Stimulated activated memory B cell treated with anti-CD40 and anti-IgM and Interleukin-4, amounts not matched to agents 10 μg/mL and 1 μg/mL and 100 μg/mL, for 72 hours (primary cell): ENCODE measurements around the gene BICD1.
A peak's percentile ranks its signal among the peaks of the same experiment; 100 is the strongest.
"Not testable (repeated sequence)": the region's sequence is repeated elsewhere in the genome, so short reads cannot be mapped to it uniquely, and the experiment has no call there.

Experiments
- ATAC-seq: fragments of 150-1000 bp; cut with Tn5 transposase; 2 replicates; pipeline ENCODE4 v1.10.0; 2021
- H3K27ac Mint-ChIP-seq: one replicate; pipeline ENCODE4 v1.8.0; 2022; ENCODE audit warnings: mild to moderate bottlenecking, mixed read lengths
- H3K27me3 Mint-ChIP-seq: one replicate; pipeline ENCODE4 v1.8.0; 2022; ENCODE audit warnings: mixed read lengths
- H3K36me3 Mint-ChIP-seq: one replicate; pipeline ENCODE4 v1.8.0; 2022; ENCODE audit warnings: mixed read lengths
- H3K4me1 Mint-ChIP-seq: one replicate; pipeline ENCODE4 v1.8.0; 2022; ENCODE audit warnings: mixed read lengths
- H3K4me3 Mint-ChIP-seq: one replicate; pipeline ENCODE4 v1.8.0; 2022; ENCODE audit warnings: mild to moderate bottlenecking, moderate library complexity, mixed read lengths
- H3K9me3 Mint-ChIP-seq: one replicate; pipeline ENCODE4 v1.8.0; 2022; ENCODE audit warnings: mixed read lengths

The BICD1 gene

GRCh38 chr12:32179011-32179395, 72.4 kb downstream of the BICD1 start:
- Mint-ChIP-seq H3K4me3 (no peak overlapping the region), H3K36me3 (peaks cover 12% of the 10 kb centered on the region), H3K9me3 (no peaks in the 10 kb centered on the region), H3K27ac (no peak overlapping the region), H3K4me1 (no peaks in the 10 kb centered on the region), H3K27me3 (no peaks in the 10 kb centered on the region)
- ATAC-seq: no peak

DNA sequence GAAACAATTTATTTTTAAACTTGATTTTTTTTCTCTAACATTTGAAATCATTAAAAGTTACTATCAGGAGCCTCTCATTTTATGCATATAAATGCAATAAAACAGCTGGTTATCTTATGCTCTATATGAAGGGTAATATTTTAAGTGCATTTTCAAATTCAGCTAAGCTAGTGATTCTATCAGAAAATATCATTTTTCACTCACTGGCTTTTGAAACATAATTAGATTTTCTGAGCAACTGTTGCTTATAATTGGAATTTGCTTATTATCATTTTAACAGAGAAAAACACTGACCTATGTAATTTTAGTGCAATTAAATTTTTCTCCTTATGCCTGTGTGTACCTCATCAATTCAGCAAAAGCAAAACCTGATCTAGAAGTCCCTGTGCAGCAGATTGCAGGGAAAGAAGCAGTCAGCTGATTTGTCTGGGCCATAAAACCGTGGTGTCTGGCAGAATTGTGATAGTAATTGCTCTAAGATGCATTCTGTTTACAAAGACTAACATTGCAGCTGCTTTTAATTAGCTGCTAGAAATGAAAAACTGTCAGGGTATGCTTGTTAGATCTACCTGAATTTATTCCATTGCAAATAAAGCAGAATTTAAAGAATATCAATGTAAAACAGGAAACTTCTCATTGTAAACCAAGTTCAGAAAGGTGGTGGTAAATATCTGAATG, 75.0 kb downstream of the BICD1 start:
- H3K4me1 Mint-ChIP-seq: no peaks in the 10 kb centered on the region
- H3K9me3 Mint-ChIP-seq: no peaks in the 10 kb centered on the region
- no peak overlapping the region for H3K4me3 Mint-ChIP-seq
- H3K36me3 Mint-ChIP-seq: peaks cover 12% of the 10 kb centered on the region
- no peak overlapping the region for H3K27ac Mint-ChIP-seq
- H3K27me3 Mint-ChIP-seq: no peaks in the 10 kb centered on the region
- no peak for ATAC-seq

- Mint-ChIP-seq H3K9me3 (no peaks in the 10 kb centered on the region), H3K27ac (no peak overlapping the region), H3K36me3 (peaks cover 10% of the 10 kb centered on the region), H3K4me1 (no peaks in the 10 kb centered on the region), H3K4me3 (no peak overlapping the region), H3K27me3 (no peaks in the 10 kb centered on the region)
- ATAC-seq: no peak
These were observed 77.0 kb downstream of the BICD1 start for GRCh38 chr12:32183650-32184049.

DNA sequence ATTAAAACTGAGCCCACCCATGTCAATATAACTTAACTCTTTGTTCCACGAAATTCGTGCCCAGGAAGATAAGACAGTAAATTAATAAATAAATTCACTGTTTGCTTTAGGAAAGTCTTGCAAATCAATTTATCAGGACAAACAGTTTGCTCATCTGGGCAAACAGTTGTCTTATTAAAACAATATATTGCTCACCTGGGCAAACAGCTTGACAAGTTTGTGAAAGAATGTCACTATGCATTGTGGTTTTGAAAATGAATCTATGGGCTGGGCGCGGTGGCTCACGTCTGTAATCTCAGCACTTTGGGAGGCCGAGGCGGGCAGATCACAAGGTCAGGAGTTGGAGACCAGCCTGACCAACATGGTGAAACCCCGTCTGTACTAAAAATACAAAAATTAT, 80.5 kb downstream of the BICD1 start:
- H3K9me3 Mint-ChIP-seq, H3K27me3 Mint-ChIP-seq, H3K4me3 Mint-ChIP-seq, H3K4me1 Mint-ChIP-seq, H3K27ac Mint-ChIP-seq, ATAC-seq: not testable (repeated sequence)
- H3K36me3 Mint-ChIP-seq: peaks cover 30% of the 10 kb centered on the region

DNA sequence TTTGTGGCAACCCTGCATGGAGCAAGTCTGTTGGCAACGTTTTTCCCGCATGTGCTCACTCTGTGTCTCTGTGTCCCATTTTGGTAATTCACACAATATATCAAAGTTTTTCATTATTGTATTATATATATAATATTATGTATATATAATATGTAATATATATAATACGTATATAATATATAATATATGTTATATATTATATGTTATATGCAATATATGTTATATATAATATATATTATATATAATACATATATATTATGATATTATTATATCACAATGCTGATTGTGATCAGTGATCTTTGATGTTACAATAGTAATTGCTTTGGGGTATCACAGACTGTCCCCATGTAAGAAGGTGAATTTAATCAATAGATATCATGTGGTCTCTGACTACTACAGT, 84.8 kb downstream of the BICD1 start:
- Mint-ChIP-seq H3K27me3 (no peaks in the 10 kb centered on the region), H3K27ac (no peak overlapping the region), H3K4me3 (no peak overlapping the region), H3K9me3 (peaks cover 4% of the 10 kb centered on the region), H3K36me3 (peaks cover 50% of the 10 kb centered on the region), H3K4me1 (no peaks in the 10 kb centered on the region)
- ATAC-seq: no peak

DNA sequence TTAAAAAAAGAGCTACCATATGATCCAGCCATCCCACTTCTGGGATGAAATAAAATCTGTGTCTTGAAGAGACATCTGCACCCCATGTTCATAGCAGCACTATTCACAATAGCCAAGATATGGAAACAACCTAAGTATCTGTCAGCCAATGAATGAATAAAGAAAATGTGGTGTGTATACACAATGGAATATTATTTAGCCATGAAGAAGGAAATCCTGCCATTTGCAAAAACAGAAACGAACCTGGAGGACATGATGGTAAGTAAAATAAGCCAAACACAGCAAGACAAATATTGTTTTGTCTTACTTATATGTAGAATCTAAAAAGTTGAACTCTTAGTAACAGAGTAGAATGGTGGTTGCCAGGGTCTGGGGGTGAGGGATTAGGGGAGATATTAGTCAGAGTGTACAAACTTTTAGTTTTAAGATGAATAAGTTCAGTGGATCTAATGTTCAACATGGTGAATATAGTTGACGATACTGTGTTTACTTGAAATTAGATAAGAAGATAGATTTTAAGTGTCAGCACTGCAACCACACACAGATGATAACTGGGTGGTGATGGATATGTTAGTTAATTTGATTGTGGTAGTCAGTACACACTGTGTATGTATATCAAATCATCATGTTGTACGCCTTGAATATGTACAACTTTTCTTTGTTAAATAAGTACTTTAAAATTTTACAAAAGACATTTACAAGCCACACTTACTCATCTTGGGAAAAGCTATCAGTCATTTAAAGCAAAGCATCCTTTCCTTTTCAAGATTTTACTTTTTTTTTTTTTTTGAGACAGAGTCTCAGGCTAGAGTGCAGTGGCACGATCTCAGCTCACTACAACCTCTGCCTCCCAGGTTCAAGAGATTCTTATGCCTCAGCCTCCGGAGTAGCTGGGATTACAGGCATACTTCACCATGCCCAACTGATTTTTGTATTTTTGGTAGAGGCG, 89.9 kb downstream of the BICD1 start:
- Mint-ChIP-seq H3K27me3 (no peaks in the 10 kb centered on the region), H3K9me3 (peaks cover 4% of the 10 kb centered on the region), H3K4me1 (peaks cover 13% of the 10 kb centered on the region), H3K36me3 (peaks cover 40% of the 10 kb centered on the region), H3K4me3 (no peak overlapping the region), H3K27ac (no peak overlapping the region)
- ATAC-seq: no peak

DNA sequence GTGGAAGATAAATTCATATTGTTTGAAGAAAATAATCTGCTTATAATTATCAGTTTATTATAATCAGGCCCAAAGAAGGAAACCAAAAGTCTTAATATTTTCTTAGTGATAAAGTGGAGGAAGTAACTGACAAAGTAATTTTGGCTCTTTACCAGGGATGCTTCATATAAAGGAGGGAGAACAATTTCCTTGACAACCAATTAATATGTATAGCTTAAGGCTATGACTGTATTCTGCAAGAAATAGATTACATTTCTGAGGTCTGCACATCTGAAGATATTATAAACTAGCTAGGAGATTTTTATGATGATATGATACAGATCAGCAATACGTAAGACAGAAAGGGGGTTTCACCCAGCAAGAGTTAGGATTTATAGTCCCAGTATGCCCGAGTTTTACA, 90.8 kb downstream of the BICD1 start:
- H3K27me3 Mint-ChIP-seq: no peaks in the 10 kb centered on the region
- no peak for ATAC-seq

DNA sequence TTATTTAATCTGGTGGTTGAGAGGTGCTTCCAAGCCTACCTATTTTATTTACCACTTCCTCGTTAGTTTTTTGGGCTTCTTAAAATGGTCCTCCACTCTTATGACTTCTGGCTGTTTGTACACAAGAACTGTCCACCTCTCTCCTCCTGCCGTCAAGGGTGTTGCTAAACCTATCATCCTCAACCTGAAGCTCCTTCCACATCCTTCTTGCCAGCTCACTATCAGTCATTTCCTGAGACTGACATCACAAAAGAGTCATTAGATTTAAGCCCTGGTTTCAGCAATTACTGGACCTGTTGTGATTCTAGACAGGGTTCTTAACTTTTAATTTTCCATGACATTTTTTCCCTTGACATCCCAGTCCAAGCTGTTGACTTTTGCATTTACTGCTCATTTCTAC, 91.9 kb downstream of the BICD1 start:
- Mint-ChIP-seq H3K4me1 (peaks cover 16% of the 10 kb centered on the region), H3K27ac (peak overlapping the region; percentile 31), H3K27me3 (no peaks in the 10 kb centered on the region), H3K4me3 (no peak overlapping the region), H3K9me3 (no peaks in the 10 kb centered on the region), H3K36me3 (peaks cover 46% of the 10 kb centered on the region)
- ATAC-seq: no peak

More for the DNA sequence above, 90.8 kb downstream of the BICD1 start:
- H3K36me3 Mint-ChIP-seq: peaks cover 45% of the 10 kb centered on the region
- peaks cover 13% of the 10 kb centered on the region for H3K4me1 Mint-ChIP-seq
- H3K4me3 Mint-ChIP-seq: no peak overlapping the region
- no peak overlapping the region for H3K27ac Mint-ChIP-seq
- H3K9me3 Mint-ChIP-seq: peaks cover 3% of the 10 kb centered on the region

DNA sequence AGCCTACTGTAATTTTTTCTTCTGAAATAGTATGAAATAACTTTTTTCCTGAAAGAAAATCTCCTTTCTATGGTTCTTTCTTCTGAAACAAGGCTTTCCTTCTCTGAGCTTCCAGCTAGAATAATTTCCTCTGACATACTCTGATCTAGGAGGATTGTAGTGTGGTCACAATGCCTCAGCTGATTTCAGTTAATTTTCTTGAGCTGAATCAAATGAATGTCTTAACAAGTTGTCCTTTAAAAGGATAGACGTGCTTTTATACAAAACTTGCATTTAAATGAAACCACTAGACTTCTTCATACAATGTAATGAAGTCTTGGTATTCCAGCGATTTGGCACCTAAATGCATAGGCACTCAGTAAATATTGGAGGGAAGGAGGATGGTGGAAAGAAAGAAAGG, 94.4 kb downstream of the BICD1 start:
- no peak overlapping the region for H3K4me3 Mint-ChIP-seq
- H3K4me1 Mint-ChIP-seq: peaks cover 21% of the 10 kb centered on the region
- H3K27me3 Mint-ChIP-seq: no peaks in the 10 kb centered on the region
- no peak for ATAC-seq
- H3K27ac Mint-ChIP-seq: no peak overlapping the region
- peaks cover 37% of the 10 kb centered on the region for H3K36me3 Mint-ChIP-seq
- H3K9me3 Mint-ChIP-seq: peaks cover 2% of the 10 kb centered on the region

GRCh38 chr12:32201976-32202375, 95.3 kb downstream of the BICD1 start:
- H3K36me3 Mint-ChIP-seq: peaks cover 37% of the 10 kb centered on the region
- no peaks in the 10 kb centered on the region for H3K27me3 Mint-ChIP-seq
- no peak overlapping the region for H3K4me3 Mint-ChIP-seq
- no peak overlapping the region for H3K27ac Mint-ChIP-seq
- H3K9me3 Mint-ChIP-seq: peaks cover 2% of the 10 kb centered on the region
- ATAC-seq: no peak
- H3K4me1 Mint-ChIP-seq: peaks cover 21% of the 10 kb centered on the region

GRCh38 chr12:32205731-32206130, 99.1 kb downstream of the BICD1 start:
- peaks cover 8% of the 10 kb centered on the region for H3K4me1 Mint-ChIP-seq
- no peak for ATAC-seq
- H3K4me3 Mint-ChIP-seq: no peak overlapping the region

DNA sequence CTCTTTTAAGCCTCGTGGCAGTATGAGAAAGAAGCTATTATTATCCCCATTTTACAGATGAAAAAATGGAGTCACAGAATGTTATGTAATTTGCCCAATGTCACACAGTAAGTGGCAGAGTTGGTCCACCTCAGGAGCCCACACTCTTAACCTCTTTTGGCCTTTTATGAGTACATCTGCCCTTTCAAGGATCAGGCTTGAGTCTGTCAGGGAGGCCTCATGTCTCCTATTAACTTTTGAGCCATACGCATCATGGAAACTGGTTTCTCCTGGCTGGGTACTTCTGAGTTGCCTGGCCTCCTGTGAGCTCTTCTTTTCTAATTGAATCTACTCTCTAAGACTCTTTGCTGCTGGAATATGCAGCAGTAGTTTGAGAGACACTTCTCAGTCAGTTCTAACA, 101.7 kb downstream of the BICD1 start:
- peak overlapping the region; percentile 48 for H3K27ac Mint-ChIP-seq
- H3K4me1 Mint-ChIP-seq: peaks cover 18% of the 10 kb centered on the region
- no peaks in the 10 kb centered on the region for H3K27me3 Mint-ChIP-seq
- peaks cover 2% of the 10 kb centered on the region for H3K9me3 Mint-ChIP-seq
- H3K36me3 Mint-ChIP-seq: peaks cover 13% of the 10 kb centered on the region
- H3K4me3 Mint-ChIP-seq: no peak overlapping the region
- no peak for ATAC-seq

More at GRCh38 chr12:32205731-32206130, 99.1 kb downstream of the BICD1 start:
- Mint-ChIP-seq H3K27ac (no peak overlapping the region), H3K9me3 (peaks cover 2% of the 10 kb centered on the region), H3K36me3 (peaks cover 31% of the 10 kb centered on the region), H3K27me3 (no peaks in the 10 kb centered on the region)

- Mint-ChIP-seq H3K27me3 (no peaks in the 10 kb centered on the region), H3K36me3 (peaks cover 4% of the 10 kb centered on the region), H3K4me1 (peaks cover 26% of the 10 kb centered on the region), H3K27ac (no peak overlapping the region), H3K4me3 (no peak overlapping the region), H3K9me3 (no peaks in the 10 kb centered on the region)
- no peak for ATAC-seq
These were observed 104.6 kb downstream of the BICD1 start for GRCh38 chr12:32211066-32211899.

DNA sequence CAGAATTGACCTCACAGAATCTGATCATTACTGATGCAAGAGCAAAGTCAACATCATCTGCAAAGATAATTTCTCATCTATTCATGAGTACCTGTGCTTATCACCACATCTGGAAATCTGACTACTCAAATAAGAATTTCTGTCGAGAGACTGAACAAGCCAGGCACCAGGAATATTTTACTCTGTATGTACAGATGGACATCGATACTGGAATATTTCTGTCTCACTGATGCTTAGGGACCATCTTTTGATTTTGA, 105.2 kb downstream of the BICD1 start:
- ATAC-seq: no peak
- H3K27ac Mint-ChIP-seq: no peak overlapping the region
- peaks cover 26% of the 10 kb centered on the region for H3K4me1 Mint-ChIP-seq
- H3K36me3 Mint-ChIP-seq: peaks cover 10% of the 10 kb centered on the region
- H3K4me3 Mint-ChIP-seq: no peak overlapping the region
- H3K27me3 Mint-ChIP-seq: no peaks in the 10 kb centered on the region
- H3K9me3 Mint-ChIP-seq: no peaks in the 10 kb centered on the region

DNA sequence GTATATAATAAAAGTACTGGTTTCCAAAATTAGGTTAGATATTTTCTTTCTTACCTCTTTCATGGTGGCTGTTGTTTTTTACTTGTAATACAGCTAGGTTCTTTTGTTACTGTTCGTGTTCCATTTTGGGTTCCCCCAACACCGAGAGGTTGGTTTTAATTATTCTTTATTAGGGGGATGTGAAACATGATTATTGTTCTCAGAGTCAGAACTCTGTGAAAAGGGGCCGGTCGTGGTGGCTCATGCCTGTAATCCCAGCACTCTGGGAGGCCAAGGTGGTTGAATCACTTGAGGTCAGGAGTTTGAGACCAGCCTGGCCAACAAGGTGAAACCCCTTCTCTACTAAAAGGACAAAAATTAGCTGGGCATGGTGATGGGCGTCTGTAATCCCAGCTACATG, 108.1 kb downstream of the BICD1 start:
- Mint-ChIP-seq H3K27me3 (no peaks in the 10 kb centered on the region), H3K4me1 (peaks cover 37% of the 10 kb centered on the region), H3K27ac (peak overlapping the region; percentile 63), H3K9me3 (no peaks in the 10 kb centered on the region), H3K4me3 (no peak overlapping the region), H3K36me3 (peaks cover 33% of the 10 kb centered on the region)
- no peak for ATAC-seq
